CD4-positive, alpha-beta T cell treated with Interleukin-12 subunit alpha and Interleukin-12 subunit beta, for 1 hour (primary cell): ENCODE data around the gene AHDC1.

Experiments used
- DNase-seq: peaks from one replicate; pipeline ENCODE4 v3.0.0-alpha.2; 2020

The AHDC1 gene

GRCh38 chr1:27598295-27598687 lies 5.7 kb downstream of the AHDC1 start:
- DNase-seq, result no peak

- no peak for DNase-seq
Measured at GRCh38 chr1:27597516-27598294, 6.2 kb downstream of the AHDC1 start.

GRCh38 chr1:27596986-27597385 lies 7.0 kb downstream of the AHDC1 start:
- no peak for DNase-seq

- no peak for DNase-seq
Measured at GRCh38 chr1:27596261-27596660, 7.7 kb downstream of the AHDC1 start.

- no peak for DNase-seq
Measured at GRCh38 chr1:27595597-27595996, 8.3 kb downstream of the AHDC1 start.

GRCh38 chr1:27594564-27595510 lies 9.1 kb downstream of the AHDC1 start:
- peak; percentile 28 for DNase-seq

- no peak for DNase-seq
Measured at GRCh38 chr1:27593678-27594563, 10.0 kb downstream of the AHDC1 start.

GRCh38 chr1:27592931-27593677 lies 10.8 kb downstream of the AHDC1 start:
- DNase-seq, result no peak

- no peak for DNase-seq
Measured at GRCh38 chr1:27592232-27592930, 11.6 kb downstream of the AHDC1 start.

GRCh38 chr1:27591622-27592021 lies 12.3 kb downstream of the AHDC1 start:
- DNase-seq, result no peak

GRCh38 chr1:27590917-27591508 lies 12.9 kb downstream of the AHDC1 start:
- no peak for DNase-seq

- no peak for DNase-seq
Measured at GRCh38 chr1:27589841-27590426, 14.0 kb downstream of the AHDC1 start.

GRCh38 chr1:27589441-27589840 lies 14.5 kb downstream of the AHDC1 start:
- DNase-seq, result no peak

- no peak for DNase-seq
Measured at GRCh38 chr1:27588256-27589232, 15.4 kb downstream of the AHDC1 start.

GRCh38 chr1:27585684-27586083 lies 18.3 kb downstream of the AHDC1 start:
- DNase-seq, result no peak

- no peak for DNase-seq
Measured at GRCh38 chr1:27584453-27584852, 19.5 kb downstream of the AHDC1 start.

- no peak for DNase-seq
Measured at GRCh38 chr1:27583479-27583878, 20.5 kb downstream of the AHDC1 start.

GRCh38 chr1:27581823-27582243 lies 22.1 kb downstream of the AHDC1 start:
- no peak for DNase-seq

- DNase-seq, result no peak
Measured at GRCh38 chr1:27577504-27578188, 26.3 kb downstream of the AHDC1 start.
